HG02759 (cell line): ENCODE measurements around the gene DPYSL3.
A peak's percentile ranks its signal among the peaks of the same experiment; 100 is the strongest.
"Not testable (repeated sequence)": the region's sequence is repeated elsewhere in the genome, so short reads cannot be mapped to it uniquely, and the experiment has no call there.

Source experiments
- ATAC-seq: cut with Tn5 transposase; IDR thresholded peaks from one replicate; pipeline ENCODE4 v1.9.1; 2021; ENCODE audit warnings: mild to moderate bottlenecking, moderate library complexity; ENCODE audit not compliant: unreplicated experiment

DPYSL3 gene

GRCh38 chr5:147509710-147510651 lies at the start of gene DPYSL3:
Gene DPYSL3, minus strand, starts transcription at chr5:147510068. Its CDS starts 210 bp downstream, at chr5:147509858.
- ATAC-seq, result peak; percentile 59

GRCh38 chr5:147558826-147559225 lies 49.0 kb upstream of the DPYSL3 start:
- no peak for ATAC-seq

- ATAC-seq, result no peak
Observed at GRCh38 chr5:147557876-147558745, 48.2 kb upstream of the DPYSL3 start.

GRCh38 chr5:147555176-147555575 lies 45.3 kb upstream of the DPYSL3 start:
- no peak for ATAC-seq

- no peak for ATAC-seq
Observed at GRCh38 chr5:147554261-147554817, 44.5 kb upstream of the DPYSL3 start.

- not testable (repeated sequence) for ATAC-seq
Observed at GRCh38 chr5:147553817-147554216, 43.9 kb upstream of the DPYSL3 start.

- no peak for ATAC-seq
Observed at GRCh38 chr5:147552897-147553296, 43.0 kb upstream of the DPYSL3 start.

GRCh38 chr5:147551677-147552076 lies 41.8 kb upstream of the DPYSL3 start:
- no peak for ATAC-seq

- no peak for ATAC-seq
Observed at GRCh38 chr5:147547730-147548129, 37.9 kb upstream of the DPYSL3 start.

- no peak for ATAC-seq
Observed at GRCh38 chr5:147544556-147544955, 34.7 kb upstream of the DPYSL3 start.

- no peak for ATAC-seq
Observed at GRCh38 chr5:147539053-147539452, 29.2 kb upstream of the DPYSL3 start.

- no peak for ATAC-seq
Observed at GRCh38 chr5:147538236-147538635, 28.4 kb upstream of the DPYSL3 start.

- no peak for ATAC-seq
Observed at GRCh38 chr5:147534172-147534951, 24.5 kb upstream of the DPYSL3 start.

- ATAC-seq, result no peak
Observed at GRCh38 chr5:147532156-147532555, 22.3 kb upstream of the DPYSL3 start.

GRCh38 chr5:147530530-147531389 lies 20.9 kb upstream of the DPYSL3 start:
- no peak for ATAC-seq

GRCh38 chr5:147523069-147523468 lies 13.2 kb upstream of the DPYSL3 start:
- ATAC-seq, result no peak

GRCh38 chr5:147522435-147522834 lies 12.6 kb upstream of the DPYSL3 start:
- ATAC-seq, result no peak

GRCh38 chr5:147520450-147520849 lies 10.6 kb upstream of the DPYSL3 start:
- ATAC-seq, result no peak

GRCh38 chr5:147519380-147519779 lies 9.5 kb upstream of the DPYSL3 start:
- no peak for ATAC-seq

GRCh38 chr5:147517383-147517782 lies 7.5 kb upstream of the DPYSL3 start:
- no peak for ATAC-seq
